Adrenal gland (tissue), 19 donors: ENCODE measurements around the gene PABPC4L. TPM values are rescaled to one million over a fixed set of nuclear protein-coding genes. Genes with fewer than 3 reads are reported as not detected.

ENCODE experiments used
- DNase-seq, 7 donors: peaks; one replicate each; pipeline ENCODE4 v3.0.0-alpha.2; 2019 to 2020
- H3K27ac ChIP-seq, 5 donors: fragments of 200-600 bp; sonication (generic) in 4 of 5; 1 replicate in 3 of 5; 2 replicates in 2 of 5; pipeline versions ENCODE4 v1.5.1 to v1.8.0; 2016 to 2020; ENCODE audit warnings: mild to moderate bottlenecking in 1 of 5
- H3K27me3 ChIP-seq: fragments of 200-600 bp; 2 replicates; pipeline ENCODE4 v1.8.0; 2021
- H3K36me3 ChIP-seq, 2 donors: fragments of 200-600 bp; replicated peaks in 1 of 2; 1 replicate in 1 of 2; 2 replicates in 1 of 2; pipeline versions ENCODE4 v1.5.1 to v1.8.0; 2018 to 2022
- H3K4me1 ChIP-seq, 2 donors: fragments of 200-600 bp; replicated peaks in 1 of 2; 1 replicate in 1 of 2; 2 replicates in 1 of 2; pipeline versions ENCODE4 v1.5.1 to v1.8.0; 2018 to 2021
- H3K4me3 ChIP-seq, 4 donors: fragments of 200-600 bp; sonication (generic) in 3 of 4; one replicate each; pipeline ENCODE4 v1.5.1; 2016 to 2018
- H3K9me3 ChIP-seq, 3 donors: fragments of 200-600 bp; sonication (generic) in 1 of 3; replicated peaks in 1 of 3; 1 replicate in 2 of 3; 2 replicates in 1 of 3; pipeline versions ENCODE4 v1.5.1 to v1.8.0; 2016 to 2021
- POLR2A ChIP-seq, 2 donors: fragments of 450-650 bp; IDR thresholded peaks; one replicate each; pipeline ENCODE4 v1.6.1; 2017; ENCODE audit warnings: antibody characterized with exemption in 2 of 2, mild to moderate bottlenecking in 2 of 2, moderate library complexity in 1 of 2
- WGBS, 4 donors: extraction: QIAGEN DNeasy Blood & Tissue Kit in 2 of 4; methylation state at CpG; one replicate each; pipeline versions ENCODE4 v1.1.5 to v1.1.7; 2013 to 2017; 5-methylcytosine and 5-hydroxymethylcytosine counted together
- intact Hi-C, 2 donors: fragments of 100-400 bp; cut with DNase I; formaldehyde crosslinking; loops; one replicate each; pipeline versions ENCODE4 v1.14.1 to v1.15.0; 2022 to 2023
- long read RNA-seq, 10 donors: library from polyadenylated mRNA in 3 of 10; unstranded in 2 of 10; stranded (forward) in 1 of 10; transcript quantifications; one replicate each; pipeline ENCODE4 v2.0.0 and lab custom pipeline, GENCODE V29; 2021 to 2026
- polyA plus RNA-seq, 3 donors: library from polyadenylated mRNA; stranded (reverse); fragments of 200-250 nt in 2 of 3; fragments of 350-450 nt in 1 of 3; fragmentation: Illumina TruSeq in 1 of 3; extraction: RNeasy Lipid Tissue Mini Kit (QIAGEN cat#74804) in 1 of 3; gene quantifications; one replicate each; pipeline ENCODE4 v1.2.3, GENCODE V29; 2013 to 2014
- total RNA-seq, 9 donors: library from RNA; depleted of rRNA in 4 of 9; stranded (reverse); fragments of >200 nt in 4 of 9; fragments of 120-200 nt in 1 of 9; fragmentation: NEBNext Ultra II Directional in 1 of 9; extraction: Animal tissue kit (Norgen Biotek cat#: 25700) in 1 of 9; gene quantifications; one replicate each; pipeline versions ENCODE4 v1.1.0 to v1.2.4, GENCODE V29; 2013 to 2023
- TF ChIP-seq, protein P1 (sequence below), 6 experiments: fragments of 450-650 bp in 4 of 6; fragments of 200-600 bp in 2 of 6; sonication (generic) in 1 of 6; IDR thresholded peaks; 1 replicate in 5 of 6; 2 replicates in 1 of 6; pipeline versions ENCODE4 v1.5.1 to v1.8.0; 2016 to 2021; ENCODE audit warnings: antibody characterized with exemption in 6 of 6, mild to moderate bottlenecking in 2 of 6, moderate library complexity in 1 of 6
- donor health status: healthy with polysubstance abuse.
- donor health status: Bipolar disorder and iron deficiency.
- donor health status: DM: yes; HTN: yes; CAD: no.
- donor health status: DM: no; HTN: no; CAD: no.
- donor health status: DM: no; HTN: no; CAD: no.
- donor health status: DM: yes; HTN: yes; CAD: no.

Gene PABPC4L
- total RNA-seq (1 to 10 TPM in 2 of 9 donors, under 1 TPM in 7; 0.30 to 2.9 (median 0.60) TPM), polyA plus RNA-seq (under 1 TPM; 0.20 to 0.62 (median 0.24) TPM)
- long read RNA-seq, donor 1, result 0 reads
- long read RNA-seq, donor 2, result 0 reads
- long read RNA-seq, donor 3, result 0 reads
- long read RNA-seq, donor 4, result 0 reads
- long read RNA-seq, donor 5, full-length matches to known transcripts, result 1 of 1 reads
- long read RNA-seq, donor 5, partial matches to known transcripts, result 0 of 1 reads
- long read RNA-seq, donor 5, other reads (novel, unspliced or antisense), result 0 of 1 reads
- long read RNA-seq, donor 6, full-length matches to known transcripts, result 1 of 1 reads
- long read RNA-seq, donor 6, partial matches to known transcripts, result 0 of 1 reads
- long read RNA-seq, donor 6, other reads (novel, unspliced or antisense), result 0 of 1 reads
- long read RNA-seq, donor 7, result 0 reads
- long read RNA-seq, donor 8, result 0 reads
- long read RNA-seq, donor 9, result 0 reads
- long read RNA-seq, donor 10, full-length matches to known transcripts, result 1 of 1 reads
- long read RNA-seq, donor 10, partial matches to known transcripts, result 0 of 1 reads
- long read RNA-seq, donor 10, other reads (novel, unspliced or antisense), result 0 of 1 reads

DNA sequence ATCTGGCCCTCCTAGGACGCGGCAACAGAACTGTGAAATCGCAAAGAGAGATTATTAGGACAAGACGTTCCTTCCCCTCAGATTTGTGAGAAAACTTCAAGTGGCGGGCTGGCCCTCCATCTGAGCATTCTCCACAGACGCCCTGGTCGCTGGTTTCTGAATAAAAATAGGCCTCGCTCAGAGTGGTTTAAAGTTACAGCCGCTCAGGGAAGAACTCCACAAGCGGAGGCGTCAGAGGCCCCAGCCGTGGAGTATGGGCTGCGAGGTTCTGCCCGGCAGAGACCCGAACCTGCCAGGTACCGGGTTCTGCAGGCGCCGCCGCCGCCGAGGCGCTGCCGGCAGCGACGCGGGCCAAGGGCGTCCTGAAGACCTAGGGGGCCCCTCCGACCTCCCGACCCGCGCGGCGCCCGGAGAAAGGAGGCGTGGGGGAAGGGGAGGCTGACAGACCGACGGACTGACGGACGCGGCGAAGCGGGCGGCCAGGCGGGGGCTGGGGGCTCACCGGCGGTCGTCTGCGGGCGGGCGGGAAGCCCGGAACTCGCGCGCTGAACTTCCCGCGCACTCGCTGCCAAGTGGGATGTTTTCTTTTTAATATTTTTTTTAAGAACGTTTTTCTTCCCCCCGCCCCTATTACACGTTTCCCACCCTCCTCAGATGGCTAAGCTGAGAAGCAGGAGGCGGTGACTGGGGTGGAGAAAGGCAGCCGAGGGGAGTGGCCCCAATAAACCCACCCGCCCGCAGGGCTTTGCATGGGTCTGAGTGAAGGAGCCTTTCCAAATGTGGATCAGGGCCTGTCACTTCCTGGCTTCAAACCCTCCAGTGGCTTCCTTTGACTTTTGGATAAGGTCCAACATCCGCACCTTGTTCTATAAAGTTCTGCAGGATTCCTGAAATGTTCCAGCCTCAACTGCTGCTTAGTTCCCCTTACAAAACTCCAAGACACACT is at the start of gene PABPC4L:
Gene PABPC4L, minus strand, starts transcription at position 574 of the 946 bp plus-strand sequence. CDS start 770 bp downstream, outside the sequence.
- Histone ChIP-seq H3K27ac (peak within 1 kb of the TSS in 2 of 5 donors; percentile 51 to 67), H3K27me3 (peaks cover 3% of the 10 kb centered on the region), H3K4me3 (peak within 1 kb of the TSS in 2 of 4 donors; percentile 15 to 55), H3K36me3 (no peaks in the 10 kb centered on the region), H3K4me1 (peaks cover 0 to 4% of the 10 kb centered on the region in 2 donors), H3K9me3 (peaks cover 0 to 8% (median 0%) of the 10 kb centered on the region in 3 donors)
- DNase-seq, result peak; percentile 18 to 63 (median 35)
- no peak for TF ChIP-seq POLR2A (IDR thresholded peaks at IDR 0.05)
- TF ChIP-seq, protein P1, sequence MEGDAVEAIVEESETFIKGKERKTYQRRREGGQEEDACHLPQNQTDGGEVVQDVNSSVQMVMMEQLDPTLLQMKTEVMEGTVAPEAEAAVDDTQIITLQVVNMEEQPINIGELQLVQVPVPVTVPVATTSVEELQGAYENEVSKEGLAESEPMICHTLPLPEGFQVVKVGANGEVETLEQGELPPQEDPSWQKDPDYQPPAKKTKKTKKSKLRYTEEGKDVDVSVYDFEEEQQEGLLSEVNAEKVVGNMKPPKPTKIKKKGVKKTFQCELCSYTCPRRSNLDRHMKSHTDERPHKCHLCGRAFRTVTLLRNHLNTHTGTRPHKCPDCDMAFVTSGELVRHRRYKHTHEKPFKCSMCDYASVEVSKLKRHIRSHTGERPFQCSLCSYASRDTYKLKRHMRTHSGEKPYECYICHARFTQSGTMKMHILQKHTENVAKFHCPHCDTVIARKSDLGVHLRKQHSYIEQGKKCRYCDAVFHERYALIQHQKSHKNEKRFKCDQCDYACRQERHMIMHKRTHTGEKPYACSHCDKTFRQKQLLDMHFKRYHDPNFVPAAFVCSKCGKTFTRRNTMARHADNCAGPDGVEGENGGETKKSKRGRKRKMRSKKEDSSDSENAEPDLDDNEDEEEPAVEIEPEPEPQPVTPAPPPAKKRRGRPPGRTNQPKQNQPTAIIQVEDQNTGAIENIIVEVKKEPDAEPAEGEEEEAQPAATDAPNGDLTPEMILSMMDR (IDR thresholded peaks at IDR 0.05), result no peak
- WGBS, 4 donors, result 4 to 11% (median 7%) methylated on average over 24 to 65 of the region's 65 CpGs
- intact Hi-C loops, result loop anchor here in 1 of 2 donors (2.0 kb wide), 1 partner anchor 49 kb away; no protein-coding TSS in a partner anchor

DNA sequence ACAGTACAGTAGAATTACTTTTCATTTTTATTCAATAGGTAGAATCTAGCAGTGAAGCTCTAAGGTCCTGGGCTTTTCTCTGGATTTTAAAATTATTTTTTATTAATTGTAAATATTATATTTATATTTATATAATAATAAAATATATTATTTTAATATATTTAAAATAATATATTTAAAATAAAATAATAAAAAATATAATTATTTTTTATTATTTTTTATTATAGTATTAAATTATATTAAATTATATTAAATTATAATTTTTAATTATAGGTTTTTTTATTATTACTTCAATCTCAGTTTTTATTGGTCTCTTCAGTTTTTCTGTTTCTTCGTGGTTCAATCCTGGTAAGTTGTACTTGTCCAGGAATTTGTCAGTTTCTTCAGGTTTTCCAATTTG is 49.7 kb upstream of the PABPC4L start:
- 86 to 96% (median 89%) methylated on average over 1 of the region's 1 CpG for WGBS, 4 donors
- no peak overlapping the region for H3K4me3 ChIP-seq
- no peaks in the 10 kb centered on the region for H3K27me3 ChIP-seq
- H3K9me3 ChIP-seq, result no peaks in the 10 kb centered on the region
- intact Hi-C loops, result no loop called here
- H3K4me1 ChIP-seq, result no peaks in the 10 kb centered on the region
- TF ChIP-seq, protein P1 (IDR thresholded peaks at IDR 0.05), result no peak
- TF ChIP-seq POLR2A (IDR thresholded peaks at IDR 0.05), result no peak
- H3K36me3 ChIP-seq, result no peaks in the 10 kb centered on the region
- no peak overlapping the region for H3K27ac ChIP-seq
- no peak for DNase-seq

DNA sequence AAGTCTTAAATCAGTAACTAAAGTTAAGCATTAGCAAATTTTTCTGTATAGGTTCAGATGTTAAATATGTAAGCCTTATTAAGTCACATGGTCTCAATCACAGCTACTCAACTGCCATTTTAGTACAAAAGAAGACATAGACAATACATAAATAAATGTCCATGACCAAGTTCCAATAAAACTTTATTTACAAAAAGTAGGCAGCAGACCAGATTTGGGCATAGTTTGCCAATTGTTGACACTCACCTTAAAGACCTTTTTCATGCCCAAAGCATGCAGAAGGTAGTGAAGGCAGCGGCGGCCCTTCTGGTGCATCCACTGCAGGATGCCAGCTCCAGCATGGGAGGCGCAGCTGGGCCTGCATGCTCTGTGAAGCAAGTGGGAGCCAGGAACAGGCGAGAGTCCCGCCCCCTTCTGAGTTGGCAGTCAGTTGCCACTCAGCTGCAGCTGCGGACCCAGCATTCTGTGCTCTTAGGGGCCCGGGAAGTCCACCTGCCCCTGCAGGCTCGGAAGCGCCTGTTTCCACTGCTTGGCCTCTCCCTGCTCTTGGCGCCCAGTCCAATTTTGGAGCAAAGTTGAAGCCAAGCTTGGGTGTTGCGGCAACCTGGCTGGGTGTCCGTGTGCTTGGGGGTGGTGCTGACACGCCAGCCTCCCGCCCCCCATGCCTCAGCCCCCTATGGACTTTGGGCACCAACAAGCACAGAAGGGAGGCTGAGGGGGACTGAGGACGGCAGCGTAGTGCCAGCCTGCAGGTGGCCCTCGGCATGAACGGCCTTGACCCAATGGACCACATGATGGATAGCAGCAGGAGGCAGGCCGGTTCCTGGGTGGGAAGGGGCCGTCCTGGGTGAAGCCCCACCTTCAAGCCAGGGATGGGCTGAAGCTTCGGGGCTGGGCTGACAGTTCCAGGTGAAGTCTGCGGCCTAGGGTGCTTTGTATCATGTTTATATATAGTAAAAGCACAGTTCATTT is 42.4 kb upstream of the PABPC4L start:
- H3K27me3 ChIP-seq, result no peaks in the 10 kb centered on the region
- intact Hi-C loops, result no loop called here
- no peaks in the 10 kb centered on the region for H3K4me1 ChIP-seq
- no peak overlapping the region for H3K27ac ChIP-seq
- WGBS, 4 donors, result 86 to 99% (median 89%) methylated on average over 8 to 22 of the region's 22 CpGs
- no peaks in the 10 kb centered on the region for H3K36me3 ChIP-seq
- no peaks in the 10 kb centered on the region for H3K9me3 ChIP-seq
- DNase-seq, result no peak
- TF ChIP-seq POLR2A (IDR thresholded peaks at IDR 0.05), result no peak
- TF ChIP-seq, protein P1 (IDR thresholded peaks at IDR 0.05), result no peak
- no peak overlapping the region for H3K4me3 ChIP-seq
